Immature natural killer cell (primary cell): ENCODE data around the gene SRRM5. TPM values are rescaled to one million over a fixed set of nuclear protein-coding genes. Genes with fewer than 3 reads are reported as not detected.

ENCODE experiments used
- DNase-seq, 3 donors: peaks; one replicate each; pipeline ENCODE4 v3.0.0; 2022; ENCODE audit warnings: mixed read lengths in 1 of 3
- H3K27ac Mint-ChIP-seq, 6 donors: one replicate each; pipeline ENCODE4 v1.8.0; 2020; ENCODE audit warnings: mixed read lengths in 6 of 6, mild to moderate bottlenecking in 5 of 6, inconsistent platforms in 4 of 6, moderate library complexity in 3 of 6
- H3K27me3 Mint-ChIP-seq, 3 donors: one replicate each; pipeline ENCODE4 v1.8.0; 2020 to 2021; ENCODE audit warnings: low read depth in 3 of 3, mild to moderate bottlenecking in 3 of 3, mixed read lengths in 3 of 3, moderate library complexity in 3 of 3, inconsistent platforms in 1 of 3
- H3K36me3 Mint-ChIP-seq, 3 donors: one replicate each; pipeline ENCODE4 v1.8.0; 2020; ENCODE audit warnings: mixed read lengths in 3 of 3, inconsistent platforms in 2 of 3, mild to moderate bottlenecking in 2 of 3
- H3K4me1 Mint-ChIP-seq, 2 donors: one replicate each; pipeline ENCODE4 v1.8.0; 2020; ENCODE audit warnings: inconsistent platforms in 2 of 2, mild to moderate bottlenecking in 2 of 2, mixed read lengths in 2 of 2, moderate library complexity in 1 of 2
- H3K4me3 Mint-ChIP-seq, 5 donors: one replicate each; pipeline ENCODE4 v1.8.0; 2020; ENCODE audit warnings: mild to moderate bottlenecking in 5 of 5, mixed read lengths in 5 of 5, inconsistent platforms in 3 of 5, moderate library complexity in 3 of 5
- H3K9me3 Mint-ChIP-seq, 6 donors: one replicate each; pipeline ENCODE4 v1.8.0; 2020; ENCODE audit warnings: mild to moderate bottlenecking in 6 of 6, mixed read lengths in 6 of 6, inconsistent platforms in 4 of 6, moderate library complexity in 3 of 6
- polyA plus RNA-seq, 3 donors: library from polyadenylated mRNA; unstranded; fragments of 300-500 nt; fragmentation: Illumina TruSeq; gene quantifications; one replicate each; pipeline ENCODE4 v1.2.3, GENCODE V29; 2021

Gene SRRM5
- polyA plus RNA-seq: under 1 TPM in 2 of 3 donors, not detected in 1; 0.43 to 0.86 TPM

DNA sequence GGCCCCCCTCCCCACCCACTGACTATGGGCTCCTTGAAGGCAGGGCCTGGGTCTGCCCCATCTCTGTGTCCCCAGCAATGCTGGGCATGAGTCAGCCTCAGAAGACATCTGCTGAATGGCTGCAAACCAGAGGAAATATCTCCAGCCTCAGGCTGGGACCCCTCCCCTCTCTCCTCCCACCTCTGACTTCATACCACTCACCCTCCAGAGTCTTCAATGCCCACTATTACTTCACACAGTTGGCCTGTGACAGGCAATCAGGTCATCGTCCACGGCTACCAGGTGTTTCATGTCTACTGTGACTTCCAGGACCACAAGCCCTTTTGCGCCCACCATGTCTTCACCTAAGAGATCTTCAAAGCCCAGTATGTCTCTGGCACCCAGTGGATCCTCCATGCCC, at the start of gene SRRM5:
TSS of gene SRRM5 (plus strand) at position 301 of the 400 bp plus-strand sequence. CDS start at position 335, 34 bp downstream.
- no peak for DNase-seq
- Mint-ChIP-seq H3K9me3 (no peaks in the 10 kb centered on the region), H3K27ac (peak within 1 kb of the TSS in 2 of 6 donors; percentile 49 to 66), H3K4me3 (no peak within 1 kb of the TSS), H3K4me1 (peaks cover 22 to 28% of the 10 kb centered on the region in 2 donors), H3K27me3 (peaks cover 0 to 3% (median 3%) of the 10 kb centered on the region in 3 donors), H3K36me3 (peaks cover 10 to 33% (median 17%) of the 10 kb centered on the region in 3 donors)

DNA sequence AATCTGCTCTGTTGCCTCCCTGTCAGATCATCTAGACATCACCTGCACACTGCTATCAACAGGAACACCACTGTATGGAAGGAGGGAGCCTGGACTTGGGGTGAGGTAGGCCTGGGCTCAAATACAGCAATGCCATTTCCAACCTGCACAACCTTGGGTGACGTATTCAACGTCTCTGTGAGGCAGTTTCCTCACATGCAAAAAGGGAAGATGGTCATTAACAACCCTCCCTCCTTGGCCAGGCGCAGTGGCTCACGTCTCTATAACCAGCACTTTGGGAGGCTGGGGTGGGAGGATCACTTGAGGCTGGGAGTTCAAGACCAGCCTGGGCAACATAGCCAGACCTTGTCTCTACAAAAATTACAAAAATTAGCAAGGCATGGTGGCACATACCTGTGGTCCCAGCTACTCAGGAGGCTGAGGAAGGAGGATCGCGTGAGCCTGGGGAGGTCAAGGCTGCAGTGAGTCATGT, 49.6 kb upstream of the SRRM5 start:
- H3K27ac Mint-ChIP-seq: peak overlapping the region; percentile 93 to 100 (median 98)
- peaks cover 6 to 7% (median 6%) of the 10 kb centered on the region in 3 donors for H3K36me3 Mint-ChIP-seq
- H3K9me3 Mint-ChIP-seq: no peaks in the 10 kb centered on the region
- no peak for DNase-seq
- peaks cover 4 to 11% (median 7%) of the 10 kb centered on the region in 3 donors for H3K27me3 Mint-ChIP-seq
- peaks cover 54 to 58% of the 10 kb centered on the region in 2 donors for H3K4me1 Mint-ChIP-seq
- H3K4me3 Mint-ChIP-seq: peak overlapping the region; percentile 57 to 77 (median 67)

GRCh38 chr19:43562698-43563241, 49.1 kb upstream of the SRRM5 start:
- peaks cover 4 to 11% (median 7%) of the 10 kb centered on the region in 3 donors for H3K27me3 Mint-ChIP-seq
- DNase-seq: peak; percentile 92 to 95 (median 92)
- peaks cover 1 to 7% (median 3%) of the 10 kb centered on the region in 3 donors for H3K36me3 Mint-ChIP-seq
- peaks cover 54 to 58% of the 10 kb centered on the region in 2 donors for H3K4me1 Mint-ChIP-seq
- H3K9me3 Mint-ChIP-seq: no peaks in the 10 kb centered on the region
- peak overlapping the region; percentile 93 to 100 (median 98) for H3K27ac Mint-ChIP-seq
- H3K4me3 Mint-ChIP-seq: peak overlapping the region; percentile 57 to 77 (median 67)

- peaks cover 54 to 58% of the 10 kb centered on the region in 2 donors for H3K4me1 Mint-ChIP-seq
- H3K9me3 Mint-ChIP-seq: no peaks in the 10 kb centered on the region
- peak overlapping the region; percentile 93 to 100 (median 98) for H3K27ac Mint-ChIP-seq
- peaks cover 4 to 11% (median 7%) of the 10 kb centered on the region in 3 donors for H3K27me3 Mint-ChIP-seq
- H3K4me3 Mint-ChIP-seq: peak overlapping the region; percentile 25 to 67 (median 52)
- peaks cover 0 to 4% (median 3%) of the 10 kb centered on the region in 3 donors for H3K36me3 Mint-ChIP-seq
- no peak for DNase-seq
These were observed 48.0 kb upstream of the SRRM5 start for GRCh38 chr19:43563816-43564457.

DNA sequence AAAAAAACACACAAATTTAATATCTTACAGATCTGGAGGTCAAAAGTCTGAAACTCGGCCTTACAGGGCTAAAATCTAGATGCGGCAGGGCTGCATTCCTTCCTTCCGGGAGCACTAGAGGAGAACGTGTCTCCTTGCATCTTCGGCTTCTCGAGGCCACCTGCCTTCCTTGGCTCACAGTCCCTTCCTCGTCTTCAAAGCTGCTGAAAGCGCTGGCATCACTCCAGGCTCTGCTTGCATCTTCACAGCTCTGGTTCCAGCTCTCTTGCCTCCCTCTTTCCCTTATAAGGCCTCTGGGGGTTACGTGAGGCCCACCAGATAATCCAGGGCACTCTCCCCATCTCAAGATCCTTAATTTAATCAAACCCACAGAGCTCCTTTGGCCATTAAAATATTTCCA, 47.1 kb upstream of the SRRM5 start:
- peaks cover 0 to 4% (median 3%) of the 10 kb centered on the region in 3 donors for H3K36me3 Mint-ChIP-seq
- H3K4me1 Mint-ChIP-seq: peaks cover 54 to 58% of the 10 kb centered on the region in 2 donors
- DNase-seq: no peak
- H3K27me3 Mint-ChIP-seq: peaks cover 4 to 11% (median 7%) of the 10 kb centered on the region in 3 donors
- H3K27ac Mint-ChIP-seq: peak overlapping the region; percentile 82 to 100 (median 92)
- peak overlapping the region in 1 of 5 donors; percentile 10 for H3K4me3 Mint-ChIP-seq
- no peaks in the 10 kb centered on the region for H3K9me3 Mint-ChIP-seq

DNA sequence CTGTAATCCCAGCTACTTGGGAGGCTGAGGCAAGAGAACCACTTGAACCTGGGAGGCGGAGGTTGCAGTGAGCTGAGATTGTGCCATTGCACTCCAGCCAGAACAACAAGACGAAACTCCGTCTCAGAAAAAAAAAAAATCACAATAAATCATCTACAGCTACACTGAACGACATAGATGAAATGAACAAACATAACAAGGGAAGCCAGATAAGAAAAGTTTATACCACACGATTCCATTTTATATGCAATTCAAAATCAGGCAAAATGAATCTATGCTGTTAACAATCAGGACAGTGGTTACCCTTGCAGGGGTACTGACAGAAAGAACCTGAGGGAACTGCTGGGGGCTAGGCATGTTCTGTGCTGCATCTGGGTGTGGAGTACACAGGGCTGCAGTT, 42.2 kb upstream of the SRRM5 start:
- Mint-ChIP-seq H3K27me3 (peaks cover 0 to 4% (median 2%) of the 10 kb centered on the region in 3 donors), H3K4me3 (no peak overlapping the region), H3K36me3 (peaks cover 3 to 5% (median 4%) of the 10 kb centered on the region in 3 donors), H3K4me1 (peaks cover 38 to 39% of the 10 kb centered on the region in 2 donors), H3K27ac (peak overlapping the region in 5 of 6 donors; percentile 46 to 79 (median 58)), H3K9me3 (no peaks in the 10 kb centered on the region)
- DNase-seq: no peak

DNA sequence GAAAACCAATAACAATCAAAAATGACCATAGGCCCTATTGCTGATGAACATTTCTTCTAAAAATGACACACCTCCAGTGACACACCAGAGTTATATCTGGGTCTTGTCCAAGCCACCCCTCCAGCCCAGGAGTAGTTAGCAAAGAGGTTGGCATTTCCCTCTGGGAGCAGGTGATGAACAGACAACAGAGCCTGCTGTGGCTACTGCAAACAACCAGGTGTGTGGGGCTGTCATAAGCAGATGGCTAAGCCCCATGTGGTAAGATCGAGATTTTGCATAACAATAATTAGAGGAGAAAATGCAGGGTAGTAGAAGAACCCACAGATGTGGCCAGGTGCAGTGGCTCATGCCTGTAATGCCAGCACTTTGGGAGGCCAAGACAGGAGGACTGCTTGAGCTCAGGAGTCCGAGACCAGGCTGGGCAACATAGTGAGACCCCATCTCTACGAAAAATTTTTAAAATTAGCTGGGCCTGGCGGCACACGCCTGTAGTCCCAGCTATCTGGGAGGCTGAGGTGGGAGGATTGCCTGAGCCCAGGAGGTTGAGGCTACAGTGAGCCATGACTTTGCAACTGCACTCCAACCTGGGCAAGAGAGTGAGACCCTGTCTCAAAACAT, 41.6 kb upstream of the SRRM5 start:
- H3K4me1 Mint-ChIP-seq: peaks cover 38 to 39% of the 10 kb centered on the region in 2 donors
- H3K4me3 Mint-ChIP-seq: no peak overlapping the region

GRCh38 chr19:43572171-43572588, 39.7 kb upstream of the SRRM5 start:
- Mint-ChIP-seq H3K4me3 (no peak overlapping the region), H3K27ac (peak overlapping the region in 5 of 6 donors; percentile 10 to 70 (median 51)), H3K9me3 (no peaks in the 10 kb centered on the region), H3K27me3 (peaks cover 7 to 10% (median 10%) of the 10 kb centered on the region in 3 donors), H3K4me1 (peaks cover 43 to 44% of the 10 kb centered on the region in 2 donors), H3K36me3 (peaks cover 0 to 5% (median 0%) of the 10 kb centered on the region in 3 donors)
- DNase-seq: no peak

More for the DNA sequence above, 41.6 kb upstream of the SRRM5 start:
- Mint-ChIP-seq H3K9me3 (no peaks in the 10 kb centered on the region), H3K36me3 (peaks cover 3 to 5% (median 4%) of the 10 kb centered on the region in 3 donors), H3K27me3 (peaks cover 0 to 6% (median 5%) of the 10 kb centered on the region in 3 donors), H3K27ac (peak overlapping the region; percentile 46 to 87 (median 68))
- no peak for DNase-seq

DNA sequence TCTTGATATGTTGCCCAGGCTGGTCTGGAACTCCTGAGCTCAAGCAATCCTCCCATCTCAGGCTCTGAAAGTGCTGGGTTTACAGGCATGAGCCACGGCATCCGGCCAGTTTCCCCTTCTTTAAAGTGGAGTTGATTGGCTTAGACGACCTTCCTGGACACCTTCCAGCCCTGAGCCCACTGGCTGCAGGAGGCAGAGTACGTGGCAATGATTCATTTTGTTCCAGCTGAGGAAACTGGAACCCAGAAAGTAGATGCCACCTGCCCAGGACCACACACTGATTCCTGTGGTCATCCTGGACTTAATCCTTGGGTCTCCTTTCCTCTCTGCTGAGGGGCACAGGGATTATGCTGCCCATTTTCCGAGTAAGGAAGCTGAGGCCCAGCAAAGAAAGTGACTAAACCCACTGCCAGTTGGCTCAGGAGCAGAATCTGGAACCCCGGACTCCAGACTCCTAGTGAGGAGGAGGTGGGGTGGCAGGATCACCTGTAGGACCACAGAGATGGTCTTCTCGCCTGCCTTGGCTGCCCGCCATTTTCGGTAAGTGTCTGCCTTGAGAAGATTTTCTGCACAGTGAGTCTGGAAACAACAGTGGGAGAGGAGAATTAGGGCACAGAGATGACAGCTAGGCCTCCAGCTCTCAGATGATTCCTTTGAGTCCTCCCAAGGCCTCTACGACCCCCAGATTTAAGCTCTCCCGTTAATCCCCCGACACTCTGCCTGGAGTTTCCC, 37.3 kb upstream of the SRRM5 start:
- Mint-ChIP-seq H3K27me3 (peaks cover 9 to 15% (median 13%) of the 10 kb centered on the region in 3 donors), H3K36me3 (peaks cover 0 to 5% (median 0%) of the 10 kb centered on the region in 3 donors), H3K4me3 (peak overlapping the region; percentile 96 to 97 (median 96)), H3K27ac (peak overlapping the region; percentile 97 to 99 (median 98)), H3K9me3 (no peaks in the 10 kb centered on the region), H3K4me1 (peaks cover 43 to 46% of the 10 kb centered on the region in 2 donors)
- no peak for DNase-seq

- peaks cover 9 to 17% (median 15%) of the 10 kb centered on the region in 3 donors for H3K27me3 Mint-ChIP-seq
- H3K4me1 Mint-ChIP-seq: peaks cover 45 to 47% of the 10 kb centered on the region in 2 donors
- peak within 1 kb of the TSS; percentile 96 to 97 (median 96) for H3K4me3 Mint-ChIP-seq
- H3K9me3 Mint-ChIP-seq: no peaks in the 10 kb centered on the region
- H3K27ac Mint-ChIP-seq: peak within 1 kb of the TSS; percentile 97 to 99 (median 98)
- DNase-seq: peak; percentile 94 to 97 (median 96)
- peaks cover 0 to 5% (median 0%) of the 10 kb centered on the region in 3 donors for H3K36me3 Mint-ChIP-seq
These were observed 36.5 kb upstream of the SRRM5 start, which contains the start of the genes PINLYP and XRCC1 for GRCh38 chr19:43575156-43575950. Gene PINLYP (plus strand): TSS chr19:43575801. CDS start chr19:43577192, 1,391 bp downstream. Gene XRCC1 (minus strand): TSS chr19:43575527. CDS start chr19:43575458, 69 bp downstream.

GRCh38 chr19:43575955-43576878, 35.7 kb upstream of the SRRM5 start:
- Mint-ChIP-seq H3K4me1 (peaks cover 41 to 43% of the 10 kb centered on the region in 2 donors), H3K36me3 (peaks cover 0 to 5% (median 0%) of the 10 kb centered on the region in 3 donors)
- DNase-seq: peak in 1 of 3 donors; percentile 19

More at GRCh38 chr19:43575955-43576878, 35.7 kb upstream of the SRRM5 start:
- Mint-ChIP-seq H3K9me3 (no peaks in the 10 kb centered on the region), H3K4me3 (peak overlapping the region; percentile 52 to 97 (median 84)), H3K27ac (peak overlapping the region; percentile 88 to 99 (median 98)), H3K27me3 (peaks cover 9 to 15% (median 14%) of the 10 kb centered on the region in 3 donors)
